Glomerular visceral epithelial cell (primary cell): ENCODE results near the gene OCRL.

Experiments
- DNase-seq: peaks from one replicate; pipeline ENCODE4 v3.0.0-alpha.2; 2016; ENCODE audit errors: extremely low spot score

Gene OCRL

DNA sequence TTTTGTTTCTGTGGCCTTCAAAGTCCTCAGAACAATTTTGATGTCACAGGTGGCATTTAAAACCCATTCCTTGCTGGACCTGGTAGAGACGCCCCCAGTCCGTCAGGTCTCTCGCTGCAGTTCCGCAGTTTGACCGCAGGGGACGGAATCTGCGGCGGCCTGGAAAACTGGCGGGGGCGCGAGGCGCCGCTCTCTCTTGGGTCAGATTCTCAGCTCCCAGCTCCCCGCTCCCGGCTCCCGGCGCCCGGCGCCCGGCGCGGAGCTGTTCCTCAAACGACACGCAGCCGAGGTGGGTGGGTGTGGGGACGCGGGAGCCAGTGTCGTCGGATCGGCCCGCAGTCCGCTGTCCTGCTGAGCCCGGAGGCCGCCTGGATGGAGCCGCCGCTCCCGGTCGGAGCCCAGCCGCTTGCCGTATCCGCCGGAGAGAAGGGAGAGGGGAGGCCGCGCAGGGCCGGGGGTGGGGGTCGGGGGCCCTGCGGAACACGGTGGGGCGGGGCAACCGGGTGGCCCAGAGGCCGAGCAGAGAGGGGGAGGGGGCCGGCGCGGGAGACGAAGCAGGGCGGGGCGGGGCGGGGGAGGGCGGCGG is at the start of gene OCRL:
Gene OCRL (plus strand): TSS at position 192 of the 586 bp plus-strand sequence. CDS start 181 bp downstream, at position 373.
- peak; percentile 65 for DNase-seq

DNA sequence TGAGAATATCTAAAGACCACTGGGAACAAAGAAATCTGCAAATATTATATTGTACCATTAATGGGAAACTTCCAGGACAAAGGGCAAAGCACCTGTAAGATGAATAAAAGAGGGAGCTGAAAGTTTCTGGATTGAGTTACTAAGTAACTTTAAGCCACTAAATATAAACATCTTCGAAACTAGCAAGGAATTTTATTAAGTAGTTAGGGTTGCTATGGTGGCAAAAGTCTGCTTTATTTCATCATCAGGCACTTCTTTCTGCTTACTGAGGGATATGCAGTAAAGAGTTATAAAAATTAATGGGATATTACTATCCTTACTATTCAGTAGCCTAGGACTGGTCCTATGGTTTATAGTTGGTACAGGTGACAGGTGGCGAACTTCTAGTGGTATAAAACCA is 49.7 kb upstream of the OCRL start:
- no peak for DNase-seq

DNA sequence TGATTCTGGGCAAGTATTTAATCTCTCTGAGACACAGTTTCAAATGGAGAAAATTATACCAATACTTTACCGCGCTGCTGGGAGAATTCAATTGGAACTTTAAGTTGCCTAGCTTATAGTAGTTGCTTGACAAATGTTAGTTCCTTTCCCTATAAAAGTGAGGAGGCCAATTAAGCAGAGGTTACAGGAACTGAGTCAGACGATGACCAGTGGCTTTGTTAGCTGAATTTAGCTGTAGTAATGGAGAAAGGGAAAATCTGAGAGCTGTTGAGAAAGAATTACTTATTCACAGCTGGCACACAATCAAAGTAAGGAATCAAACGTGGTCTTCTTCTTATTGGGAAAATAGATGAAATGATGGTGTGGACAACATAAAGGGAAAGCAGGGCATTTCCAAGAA is 46.4 kb upstream of the OCRL start:
- DNase-seq = no peak

DNA sequence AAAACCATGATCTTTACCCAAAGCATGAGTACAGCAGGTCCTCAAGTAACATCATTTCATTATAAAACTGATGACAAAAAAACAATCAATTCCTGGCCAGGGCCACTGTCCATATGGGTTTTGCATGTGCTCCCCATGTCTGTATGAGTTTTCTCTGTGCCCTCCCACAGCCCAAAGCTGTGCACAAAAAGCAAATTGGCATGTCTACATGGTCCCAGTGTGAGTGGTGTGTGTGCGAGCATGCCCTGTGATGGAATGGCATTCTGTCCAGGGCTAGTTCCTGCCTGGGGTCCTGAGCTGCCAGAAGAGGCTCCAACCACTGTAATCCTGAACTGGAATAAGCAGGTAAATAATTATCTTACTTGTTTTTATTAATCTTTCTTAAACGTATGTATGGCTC is 45.2 kb upstream of the OCRL start:
- no peak for DNase-seq

GRCh38 chrX:129495900-129496299 is 44.2 kb upstream of the OCRL start:
- no peak for DNase-seq

DNA sequence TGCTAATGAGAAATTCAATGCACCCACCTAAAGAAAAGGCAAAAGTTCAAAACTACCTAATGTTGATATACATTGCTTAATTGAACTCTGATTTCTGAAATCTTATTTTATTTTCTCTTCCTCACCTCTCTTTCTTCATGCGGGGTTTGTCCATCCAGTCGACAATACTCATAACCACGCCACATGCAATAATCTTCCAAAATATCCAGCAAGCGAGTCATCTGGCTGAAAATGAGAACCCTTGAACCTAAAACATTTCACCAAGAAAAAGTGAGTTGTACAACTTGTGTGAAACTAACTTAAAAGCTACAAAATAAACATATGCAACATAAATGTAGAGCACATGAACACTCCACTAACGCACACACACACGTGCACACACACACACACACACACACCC is 43.4 kb upstream of the OCRL start:
- DNase-seq = no peak

GRCh38 chrX:129497146-129497843 is 42.8 kb upstream of the OCRL start:
- DNase-seq = no peak

DNA sequence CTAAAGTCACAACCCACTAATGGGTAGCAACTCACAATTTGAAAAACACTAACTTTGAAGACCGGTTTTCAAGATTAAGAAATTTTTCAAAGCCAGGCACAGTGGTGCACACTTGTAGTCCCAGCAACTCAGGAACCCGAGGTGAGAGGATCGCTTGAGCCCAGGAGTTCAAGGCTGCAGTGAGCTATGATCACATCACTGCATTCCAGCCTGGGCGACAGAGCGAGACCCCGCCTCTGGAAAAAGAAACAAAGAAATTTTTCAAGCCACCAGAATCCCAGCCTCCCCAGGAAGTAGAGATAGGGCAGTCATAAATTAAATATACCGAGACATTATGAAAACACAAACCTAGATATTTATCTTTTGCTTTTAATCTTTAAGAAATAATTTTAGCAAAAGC is 29.7 kb upstream of the OCRL start:
- DNase-seq = no peak

GRCh38 chrX:129511689-129512088 is 28.4 kb upstream of the OCRL start:
- no peak for DNase-seq

DNA sequence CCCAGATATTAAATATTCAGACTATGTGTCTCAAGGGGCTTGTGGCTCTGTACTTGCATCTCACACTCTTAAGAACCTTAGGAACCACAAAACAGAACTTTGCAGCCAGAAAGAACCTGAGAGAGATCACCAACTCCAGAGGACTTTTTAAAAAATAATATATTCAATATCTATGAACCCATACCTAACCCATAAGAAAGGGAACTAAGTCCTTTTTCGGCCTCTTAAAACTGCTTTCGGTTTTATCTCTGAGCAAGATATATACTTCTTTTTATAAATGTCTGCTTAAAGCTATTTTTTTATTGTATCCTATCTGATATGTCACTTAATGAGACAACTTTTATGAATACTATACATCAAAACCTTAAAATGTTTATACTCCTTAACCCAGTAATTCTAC is 27.6 kb upstream of the OCRL start:
- no peak for DNase-seq

DNA sequence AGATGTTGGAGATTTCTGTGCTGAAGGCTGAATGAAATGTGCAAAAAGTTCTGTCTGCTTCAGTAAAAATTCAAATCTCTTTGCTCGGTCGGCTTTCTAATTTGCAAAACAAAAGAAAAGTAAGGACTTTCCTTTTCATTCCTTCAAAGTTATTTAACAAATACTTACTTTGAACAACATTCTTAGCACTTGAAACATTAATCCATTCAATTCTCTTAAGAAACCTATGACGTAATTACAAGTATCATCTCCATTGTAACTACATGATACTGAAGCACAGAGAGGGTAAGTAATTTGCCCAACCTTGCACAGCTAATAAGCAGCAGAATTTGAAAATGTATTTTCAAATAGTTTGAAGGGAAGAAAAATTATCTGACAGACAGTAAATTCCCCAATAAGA is 23.7 kb upstream of the OCRL start:
- no peak for DNase-seq

GRCh38 chrX:129520151-129520550 is 19.9 kb upstream of the OCRL start:
- DNase-seq = no peak

DNA sequence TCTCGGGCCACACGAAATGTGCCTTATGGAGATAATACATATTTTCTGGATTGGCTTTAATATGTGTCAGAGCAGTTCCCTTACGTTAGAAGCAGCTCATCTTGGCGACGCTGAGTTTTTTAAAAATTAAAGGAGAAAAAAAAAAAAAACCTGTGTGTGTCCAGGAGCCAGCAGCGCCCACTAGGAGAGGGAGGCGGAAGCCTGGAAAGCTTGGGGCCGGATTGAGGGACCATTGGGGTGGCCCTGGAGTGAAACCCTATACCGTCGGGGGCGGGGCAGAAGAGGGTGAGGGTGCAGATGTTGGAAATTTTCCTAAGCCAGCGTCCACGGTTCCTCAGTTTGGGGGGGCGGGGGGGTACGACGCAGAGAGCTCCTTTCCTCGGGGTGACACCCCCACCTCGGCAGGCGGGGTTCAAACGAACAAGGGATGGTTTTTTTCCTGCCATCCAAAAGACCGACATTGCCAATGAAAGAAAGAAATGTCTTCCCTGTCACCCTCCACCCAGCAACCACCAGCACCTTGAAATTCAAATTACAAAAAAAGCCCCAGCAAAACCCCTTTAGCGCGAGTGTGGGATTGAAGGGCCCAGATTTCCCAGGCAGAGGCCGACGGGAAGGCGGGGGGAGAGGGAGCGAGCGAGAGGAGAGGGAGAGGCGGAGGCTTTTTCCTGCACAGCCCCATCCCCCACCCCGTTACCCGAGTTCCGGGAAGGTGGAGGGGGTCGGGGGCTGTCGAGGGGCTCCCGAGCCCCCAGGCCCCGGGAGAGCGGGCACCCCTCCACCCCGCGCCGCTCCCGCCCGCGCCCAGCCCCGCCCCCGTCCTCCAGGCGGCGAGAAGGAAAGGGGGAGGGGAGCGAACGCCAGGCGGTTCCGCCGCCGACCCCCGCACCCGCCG is 17.6 kb upstream of the OCRL start:
- peak; percentile 68 for DNase-seq

DNA sequence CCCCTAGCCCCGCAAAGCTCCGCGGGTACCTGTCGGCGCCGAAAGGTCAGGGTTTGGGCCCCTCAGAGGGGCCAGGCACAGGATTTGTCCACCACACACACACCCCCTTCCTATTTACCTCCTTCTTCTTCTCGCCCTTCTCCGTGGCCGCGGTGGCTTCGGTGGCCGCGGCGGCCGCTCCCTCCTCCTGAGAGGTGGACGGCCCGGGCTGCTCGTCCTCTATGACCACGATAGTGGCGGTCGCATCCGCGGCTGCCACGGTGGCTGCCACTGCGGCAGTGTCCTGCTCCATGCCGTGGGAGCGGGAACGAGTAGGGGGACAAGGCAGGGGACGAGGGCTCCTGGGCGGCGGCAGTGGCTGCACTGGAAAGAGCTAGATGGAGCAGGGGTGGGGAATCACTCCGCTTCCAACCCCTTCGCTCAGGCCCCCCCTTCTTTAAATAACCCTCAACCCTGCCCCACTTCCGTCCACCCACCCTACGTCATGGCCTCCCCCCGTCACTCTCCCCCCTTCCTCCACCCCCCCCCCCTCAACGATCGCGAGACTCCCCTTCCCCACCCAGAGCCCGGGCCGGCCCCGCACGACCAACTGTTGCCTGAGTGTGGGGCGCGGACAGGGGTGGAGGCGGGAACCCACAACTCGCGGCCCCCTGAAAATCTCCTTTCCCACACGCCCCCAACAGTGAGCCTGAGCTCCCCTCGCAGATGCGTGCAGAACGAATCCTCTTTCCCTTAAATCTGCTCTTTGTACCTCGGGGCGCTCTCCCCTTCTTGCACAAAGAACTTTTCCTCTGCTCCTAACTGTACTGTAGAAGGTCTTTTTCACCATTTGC is 16.8 kb upstream of the OCRL start, which contains the start of gene SMARCA1:
Gene SMARCA1 (minus strand): TSS at position 412 of the 833 bp plus-strand sequence. CDS start 120 bp downstream, at position 292.
- peak; percentile 53 for DNase-seq

GRCh38 chrX:129524250-129524850 is 15.7 kb upstream of the OCRL start:
- DNase-seq = no peak

- no peak for DNase-seq
Measured at GRCh38 chrX:129525162-129525561, 14.9 kb upstream of the OCRL start.

DNA sequence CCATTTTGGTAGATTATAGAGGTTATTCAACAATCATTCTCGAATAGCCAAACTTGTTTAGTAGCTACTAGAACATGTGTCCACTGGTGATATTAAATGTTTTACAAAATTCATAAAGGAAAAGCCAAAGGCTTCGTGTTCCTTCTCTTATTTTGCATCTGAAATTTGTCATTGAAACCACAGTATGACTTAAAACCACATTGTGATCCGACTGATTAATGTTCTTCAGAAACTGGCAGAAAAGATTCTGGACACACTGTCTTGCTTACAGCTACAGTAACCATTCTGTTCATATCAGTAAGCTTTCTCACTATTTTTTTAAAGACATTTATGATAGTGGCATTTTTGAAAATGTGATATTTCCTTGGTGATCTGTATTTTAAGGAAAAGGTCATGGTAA is 14.2 kb upstream of the OCRL start:
- no peak for DNase-seq

DNA sequence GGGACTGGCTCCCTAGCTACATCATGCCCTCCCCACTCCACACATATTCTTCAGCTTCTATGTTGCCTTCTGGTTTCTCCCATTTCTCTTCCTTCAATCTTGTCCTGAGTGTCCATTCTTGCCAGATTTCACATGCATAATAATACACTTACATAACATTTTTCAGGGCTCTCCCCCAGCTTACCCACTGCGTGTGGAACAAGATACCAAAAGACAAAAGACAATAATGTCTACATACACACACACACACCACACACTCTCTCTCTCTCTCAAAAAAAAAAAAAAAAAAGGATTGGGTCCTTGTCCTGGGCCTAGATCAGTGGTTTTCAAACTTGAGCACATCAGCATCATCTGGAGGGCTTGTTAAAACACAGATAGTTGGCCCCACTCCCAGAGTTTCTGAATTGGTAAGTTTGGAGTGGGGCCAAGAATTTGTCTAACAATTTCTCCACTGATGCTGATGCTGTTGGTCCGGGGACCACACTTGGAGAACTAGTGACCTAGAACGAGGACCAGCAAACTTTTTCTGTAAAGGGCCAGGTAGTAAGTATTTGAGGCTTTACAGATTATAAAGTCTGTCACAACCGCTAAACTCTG is 10.3 kb upstream of the OCRL start:
- peak; percentile 12 for DNase-seq

DNA sequence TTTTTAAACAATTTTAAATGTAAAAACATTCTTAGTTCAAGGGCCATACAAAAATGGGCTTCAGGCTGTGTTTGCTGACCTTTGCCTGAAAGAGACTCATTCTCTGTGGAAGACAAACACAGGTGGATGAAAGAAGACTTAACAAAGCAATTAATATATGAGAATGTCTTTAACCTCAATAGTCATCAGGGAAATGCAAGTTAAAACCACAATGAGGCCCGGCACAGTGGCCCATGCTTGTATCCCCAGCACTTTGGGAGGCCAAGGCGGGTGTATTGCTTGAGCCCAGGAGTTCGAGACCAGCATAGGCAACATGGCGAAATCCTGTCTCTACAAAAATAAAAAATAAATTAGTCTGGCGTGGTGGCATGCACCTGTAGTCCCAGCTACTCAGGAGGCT is 9.6 kb upstream of the OCRL start:
- no peak for DNase-seq

DNA sequence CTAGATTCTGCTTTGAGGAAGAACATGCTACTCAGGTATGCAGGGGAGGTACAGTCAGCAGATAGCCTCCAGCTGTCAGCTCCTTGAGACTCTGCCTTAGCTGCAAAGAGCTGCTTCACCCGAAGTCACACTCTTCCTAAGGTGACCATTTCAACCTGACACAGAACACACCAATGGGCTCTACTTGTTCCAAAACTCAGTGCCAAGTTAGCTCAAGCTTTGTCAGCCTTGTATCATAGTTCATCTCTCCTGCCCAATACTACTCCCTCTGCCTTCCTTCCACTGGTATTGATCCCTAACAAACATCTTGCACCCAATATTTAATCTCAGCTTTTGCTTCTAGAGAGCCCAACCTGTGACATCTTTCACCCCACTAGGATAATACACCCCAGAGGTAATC is 8.9 kb upstream of the OCRL start:
- no peak for DNase-seq
